OCI-LY1 (cell line): ENCODE measurements around the gene STAC3.

Source experiments
- CTCF ChIP-seq: fragments of 200-600 bp; sonication (generic), shearing (Covaris generic); IDR thresholded peaks from 2 replicates; pipeline ENCODE4 v1.5.1; 2017; ENCODE audit warnings: mild to moderate bottlenecking, antibody characterized with exemption, low read length, moderate library complexity, mixed read lengths
- EZH2 ChIP-seq: fragments of 200-600 bp; sonication (generic), shearing (Covaris generic); IDR thresholded peaks from 2 replicates; pipeline ENCODE4 v1.8.0; 2017; ENCODE audit warnings: borderline replicate concordance, mixed run types, mild to moderate bottlenecking, antibody characterized with exemption, low read length, moderate library complexity, mixed read lengths

- TF ChIP-seq CTCF (no peak), EZH2 (no peak)
Observed at GRCh38 chr12:57218030-57218853, 32.7 kb downstream of the STAC3 start.
